Gastrocnemius medialis (tissue), 4 donors: ENCODE results near the gene WDR17.

ENCODE experiments used
- POLR2A ChIP-seq, 2 donors: fragments of 450-650 bp; IDR thresholded peaks; one replicate each; pipeline ENCODE4 v1.6.1; 2017; ENCODE audit warnings: antibody characterized with exemption in 2 of 2, mild to moderate bottlenecking in 2 of 2, moderate library complexity in 2 of 2
- TF ChIP-seq, protein P1 (sequence below), 5 experiments: fragments of 450-650 bp in 3 of 5; fragments of 200-600 bp in 2 of 5; sonication (generic) in 2 of 5; IDR thresholded peaks in 4 of 5; conservative IDR thresholded peaks in 1 of 5; 1 replicate in 4 of 5; 2 replicates in 1 of 5; pipeline ENCODE4 v1.5.1; 2016 to 2019; ENCODE audit warnings: antibody characterized with exemption in 5 of 5, mild to moderate bottlenecking in 3 of 5, moderate library complexity in 3 of 5

DNA sequence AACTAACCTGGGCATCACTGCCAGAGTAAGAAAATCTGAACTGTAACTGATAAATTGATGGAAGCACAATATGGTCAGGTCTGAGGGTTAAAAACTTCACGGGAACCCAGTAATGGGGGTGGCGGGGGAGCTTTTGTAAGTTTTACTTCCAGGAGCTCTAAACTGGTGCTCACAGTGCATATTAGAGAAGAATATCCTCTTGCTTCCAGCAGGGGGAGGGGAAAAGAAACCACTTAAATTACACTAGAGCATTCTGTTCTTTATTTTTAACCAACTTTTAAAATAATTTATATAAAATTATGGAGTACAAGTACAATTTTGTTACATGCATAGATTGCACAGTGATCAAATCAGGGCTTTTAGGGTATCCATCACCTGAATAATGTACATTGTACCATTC is 33.7 kb downstream of the WDR17 start:
- TF ChIP-seq, protein P1, sequence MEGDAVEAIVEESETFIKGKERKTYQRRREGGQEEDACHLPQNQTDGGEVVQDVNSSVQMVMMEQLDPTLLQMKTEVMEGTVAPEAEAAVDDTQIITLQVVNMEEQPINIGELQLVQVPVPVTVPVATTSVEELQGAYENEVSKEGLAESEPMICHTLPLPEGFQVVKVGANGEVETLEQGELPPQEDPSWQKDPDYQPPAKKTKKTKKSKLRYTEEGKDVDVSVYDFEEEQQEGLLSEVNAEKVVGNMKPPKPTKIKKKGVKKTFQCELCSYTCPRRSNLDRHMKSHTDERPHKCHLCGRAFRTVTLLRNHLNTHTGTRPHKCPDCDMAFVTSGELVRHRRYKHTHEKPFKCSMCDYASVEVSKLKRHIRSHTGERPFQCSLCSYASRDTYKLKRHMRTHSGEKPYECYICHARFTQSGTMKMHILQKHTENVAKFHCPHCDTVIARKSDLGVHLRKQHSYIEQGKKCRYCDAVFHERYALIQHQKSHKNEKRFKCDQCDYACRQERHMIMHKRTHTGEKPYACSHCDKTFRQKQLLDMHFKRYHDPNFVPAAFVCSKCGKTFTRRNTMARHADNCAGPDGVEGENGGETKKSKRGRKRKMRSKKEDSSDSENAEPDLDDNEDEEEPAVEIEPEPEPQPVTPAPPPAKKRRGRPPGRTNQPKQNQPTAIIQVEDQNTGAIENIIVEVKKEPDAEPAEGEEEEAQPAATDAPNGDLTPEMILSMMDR (IDR thresholded peaks at IDR 0.05 in 4 of 5, conservative IDR thresholded peaks at IDR 0.05 in 1 of 5) = no peak
- no peak for TF ChIP-seq POLR2A (IDR thresholded peaks at IDR 0.05)
